Measurements from ENCODE around the gene NOMO2.

DNA sequence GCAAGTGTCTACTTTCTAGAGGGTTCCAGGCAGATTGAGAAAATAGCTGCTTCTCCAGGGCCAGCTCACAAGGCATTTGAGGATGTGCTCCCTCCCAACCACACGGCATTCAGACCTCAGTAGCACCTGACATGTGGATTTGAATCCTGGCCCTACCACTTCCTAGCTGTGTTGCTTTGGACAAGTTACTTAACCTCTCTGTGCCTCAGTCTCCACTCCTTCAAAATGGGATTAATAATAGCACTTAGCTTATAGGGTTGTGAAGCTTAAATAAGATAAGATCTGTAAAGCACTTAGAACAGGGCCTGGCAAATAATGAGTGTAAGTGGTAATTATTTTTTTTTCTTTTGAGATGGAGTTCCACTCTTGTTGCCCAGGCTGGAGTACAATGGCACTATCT is 21.0 kb upstream of the NOMO2 start:
- TF ChIP-seq, protein P1, sequence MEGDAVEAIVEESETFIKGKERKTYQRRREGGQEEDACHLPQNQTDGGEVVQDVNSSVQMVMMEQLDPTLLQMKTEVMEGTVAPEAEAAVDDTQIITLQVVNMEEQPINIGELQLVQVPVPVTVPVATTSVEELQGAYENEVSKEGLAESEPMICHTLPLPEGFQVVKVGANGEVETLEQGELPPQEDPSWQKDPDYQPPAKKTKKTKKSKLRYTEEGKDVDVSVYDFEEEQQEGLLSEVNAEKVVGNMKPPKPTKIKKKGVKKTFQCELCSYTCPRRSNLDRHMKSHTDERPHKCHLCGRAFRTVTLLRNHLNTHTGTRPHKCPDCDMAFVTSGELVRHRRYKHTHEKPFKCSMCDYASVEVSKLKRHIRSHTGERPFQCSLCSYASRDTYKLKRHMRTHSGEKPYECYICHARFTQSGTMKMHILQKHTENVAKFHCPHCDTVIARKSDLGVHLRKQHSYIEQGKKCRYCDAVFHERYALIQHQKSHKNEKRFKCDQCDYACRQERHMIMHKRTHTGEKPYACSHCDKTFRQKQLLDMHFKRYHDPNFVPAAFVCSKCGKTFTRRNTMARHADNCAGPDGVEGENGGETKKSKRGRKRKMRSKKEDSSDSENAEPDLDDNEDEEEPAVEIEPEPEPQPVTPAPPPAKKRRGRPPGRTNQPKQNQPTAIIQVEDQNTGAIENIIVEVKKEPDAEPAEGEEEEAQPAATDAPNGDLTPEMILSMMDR (IDR thresholded peaks at IDR 0.05 in 2 of 3, conservative IDR thresholded peaks at IDR 0.05 in 1 of 3; ENCODE audit: control insufficient read depth in 2 of 3, extremely low read depth in 1 of 3, insufficient read depth in 1 of 3, low read depth in 3 of 3, low read length in 3 of 3) = no peak
- TF ChIP-seq RFX5 (IDR thresholded peaks at IDR 0.05; ENCODE audit: low read depth, low read length) (no peak), CHD1 (IDR thresholded peaks at IDR 0.05; ENCODE audit: low read depth, low read length) (no peak), SMC3 (IDR thresholded peaks at IDR 0.05; ENCODE audit: borderline replicate concordance, low read length) (no peak), FOXM1 (IDR thresholded peaks at IDR 0.05; ENCODE audit: low read depth, low read length) (no peak), CBFB (IDR thresholded peaks at IDR 0.05; ENCODE audit: low read depth) (no peak)
- TF ChIP-seq, protein P2, sequence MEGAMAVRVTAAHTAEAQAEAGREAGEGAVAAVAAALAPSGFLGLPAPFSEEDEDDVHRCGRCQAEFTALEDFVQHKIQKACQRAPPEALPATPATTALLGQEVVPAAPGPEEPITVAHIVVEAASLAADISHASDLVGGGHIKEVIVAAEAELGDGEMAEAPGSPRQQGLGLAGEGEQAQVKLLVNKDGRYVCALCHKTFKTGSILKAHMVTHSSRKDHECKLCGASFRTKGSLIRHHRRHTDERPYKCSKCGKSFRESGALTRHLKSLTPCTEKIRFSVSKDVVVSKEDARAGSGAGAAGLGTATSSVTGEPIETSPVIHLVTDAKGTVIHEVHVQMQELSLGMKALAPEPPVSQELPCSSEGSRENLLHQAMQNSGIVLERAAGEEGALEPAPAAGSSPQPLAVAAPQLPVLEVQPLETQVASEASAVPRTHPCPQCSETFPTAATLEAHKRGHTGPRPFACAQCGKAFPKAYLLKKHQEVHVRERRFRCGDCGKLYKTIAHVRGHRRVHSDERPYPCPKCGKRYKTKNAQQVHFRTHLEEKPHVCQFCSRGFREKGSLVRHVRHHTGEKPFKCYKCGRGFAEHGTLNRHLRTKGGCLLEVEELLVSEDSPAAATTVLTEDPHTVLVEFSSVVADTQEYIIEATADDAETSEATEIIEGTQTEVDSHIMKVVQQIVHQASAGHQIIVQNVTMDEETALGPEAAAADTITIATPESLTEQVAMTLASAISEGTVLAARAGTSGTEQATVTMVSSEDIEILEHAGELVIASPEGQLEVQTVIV (IDR thresholded peaks at IDR 0.05; ENCODE audit: borderline replicate concordance, partially characterized antibody) = no peak
- TF ChIP-seq, protein P3, sequence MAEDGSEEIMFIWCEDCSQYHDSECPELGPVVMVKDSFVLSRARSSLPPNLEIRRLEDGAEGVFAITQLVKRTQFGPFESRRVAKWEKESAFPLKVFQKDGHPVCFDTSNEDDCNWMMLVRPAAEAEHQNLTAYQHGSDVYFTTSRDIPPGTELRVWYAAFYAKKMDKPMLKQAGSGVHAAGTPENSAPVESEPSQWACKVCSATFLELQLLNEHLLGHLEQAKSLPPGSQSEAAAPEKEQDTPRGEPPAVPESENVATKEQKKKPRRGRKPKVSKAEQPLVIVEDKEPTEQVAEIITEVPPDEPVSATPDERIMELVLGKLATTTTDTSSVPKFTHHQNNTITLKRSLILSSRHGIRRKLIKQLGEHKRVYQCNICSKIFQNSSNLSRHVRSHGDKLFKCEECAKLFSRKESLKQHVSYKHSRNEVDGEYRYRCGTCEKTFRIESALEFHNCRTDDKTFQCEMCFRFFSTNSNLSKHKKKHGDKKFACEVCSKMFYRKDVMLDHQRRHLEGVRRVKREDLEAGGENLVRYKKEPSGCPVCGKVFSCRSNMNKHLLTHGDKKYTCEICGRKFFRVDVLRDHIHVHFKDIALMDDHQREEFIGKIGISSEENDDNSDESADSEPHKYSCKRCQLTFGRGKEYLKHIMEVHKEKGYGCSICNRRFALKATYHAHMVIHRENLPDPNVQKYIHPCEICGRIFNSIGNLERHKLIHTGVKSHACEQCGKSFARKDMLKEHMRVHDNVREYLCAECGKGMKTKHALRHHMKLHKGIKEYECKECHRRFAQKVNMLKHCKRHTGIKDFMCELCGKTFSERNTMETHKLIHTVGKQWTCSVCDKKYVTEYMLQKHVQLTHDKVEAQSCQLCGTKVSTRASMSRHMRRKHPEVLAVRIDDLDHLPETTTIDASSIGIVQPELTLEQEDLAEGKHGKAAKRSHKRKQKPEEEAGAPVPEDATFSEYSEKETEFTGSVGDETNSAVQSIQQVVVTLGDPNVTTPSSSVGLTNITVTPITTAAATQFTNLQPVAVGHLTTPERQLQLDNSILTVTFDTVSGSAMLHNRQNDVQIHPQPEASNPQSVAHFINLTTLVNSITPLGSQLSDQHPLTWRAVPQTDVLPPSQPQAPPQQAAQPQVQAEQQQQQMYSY (CRISPR knock-in tag; IDR thresholded peaks at IDR 0.05) = no peak
- TF ChIP-seq, protein P4, sequence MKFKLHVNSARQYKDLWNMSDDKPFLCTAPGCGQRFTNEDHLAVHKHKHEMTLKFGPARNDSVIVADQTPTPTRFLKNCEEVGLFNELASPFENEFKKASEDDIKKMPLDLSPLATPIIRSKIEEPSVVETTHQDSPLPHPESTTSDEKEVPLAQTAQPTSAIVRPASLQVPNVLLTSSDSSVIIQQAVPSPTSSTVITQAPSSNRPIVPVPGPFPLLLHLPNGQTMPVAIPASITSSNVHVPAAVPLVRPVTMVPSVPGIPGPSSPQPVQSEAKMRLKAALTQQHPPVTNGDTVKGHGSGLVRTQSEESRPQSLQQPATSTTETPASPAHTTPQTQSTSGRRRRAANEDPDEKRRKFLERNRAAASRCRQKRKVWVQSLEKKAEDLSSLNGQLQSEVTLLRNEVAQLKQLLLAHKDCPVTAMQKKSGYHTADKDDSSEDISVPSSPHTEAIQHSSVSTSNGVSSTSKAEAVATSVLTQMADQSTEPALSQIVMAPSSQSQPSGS (IDR thresholded peaks at IDR 0.05; ENCODE audit: low read length) = no peak

Measured in GM12878 (cell line).